ENCODE data around the gene PCDH15. TPM values are rescaled to one million over a fixed set of nuclear protein-coding genes. Genes with fewer than 3 reads are reported as not detected.

The PCDH15 gene
- total and polyA plus RNA-seq, 2 of the 13 experiments (the other 11 are each of a cell fraction or from before 2014, with no cell fraction given): not detected

DNA sequence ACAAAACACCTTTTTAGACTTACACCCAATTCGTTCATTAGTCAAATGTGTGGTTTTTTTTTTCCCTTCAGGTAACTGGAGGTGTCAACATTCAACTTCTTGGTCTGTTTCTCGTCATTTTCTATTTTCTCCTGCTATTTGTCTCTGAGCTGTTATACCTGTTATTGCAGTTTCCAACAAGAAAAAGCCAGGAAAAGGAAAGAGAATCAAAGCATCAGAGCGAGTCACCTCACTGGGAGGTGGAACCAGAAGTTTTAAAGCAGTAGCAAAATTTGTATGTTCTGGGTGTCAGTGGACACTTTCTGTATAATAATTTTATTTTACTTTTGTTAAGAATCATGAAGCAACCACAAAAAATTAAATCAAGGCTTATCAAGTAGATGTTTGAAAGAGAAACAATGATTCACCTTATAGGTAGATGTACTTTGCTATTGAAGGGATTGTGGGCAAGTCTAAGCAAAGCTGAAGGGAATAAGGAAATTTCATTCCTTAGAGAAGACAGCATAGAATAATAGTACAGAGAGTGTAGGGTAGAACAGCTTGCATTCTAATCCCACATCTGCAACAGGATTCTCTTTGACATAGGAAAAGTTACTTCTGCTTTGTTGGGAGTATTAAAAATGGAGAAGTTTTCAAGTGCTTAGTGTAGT lies 675.8 kb downstream of the PCDH15 start:
- Histone ChIP-seq H3K4me2 (ENCODE audit: low read depth, low read length) (no peak overlapping the region), H3K9me3 (ENCODE audit: low read length) (no peaks in the 10 kb centered on the region), H4K20me1 (ENCODE audit: insufficient read depth, low read length) (no peaks in the 10 kb centered on the region), H3K27ac (ENCODE audit: extremely low read length, insufficient read depth, low read length) (no peak overlapping the region), H3K9ac (ENCODE audit: insufficient read depth, low read depth, low read length) (no peak overlapping the region), H3K36me3 (replicated peaks in 1 of 2; ENCODE audit: control insufficient read depth in 1 of 2, insufficient read depth in 2 of 2, low read length in 2 of 2) (no peaks in the 10 kb centered on the region), H3K4me3 (replicated peaks in 1 of 3; ENCODE audit: insufficient read depth in 1 of 3, low read depth in 2 of 3, low read length in 3 of 3) (no peak overlapping the region), H3K79me2 (ENCODE audit: insufficient read depth, low read length) (no peaks in the 10 kb centered on the region), H3K27me3 (ENCODE audit: control insufficient read depth in 1 of 2, insufficient read depth in 2 of 2, low read length in 2 of 2) (no peaks in the 10 kb centered on the region), H3K4me1 (ENCODE audit: insufficient read depth, low read length) (no peaks in the 10 kb centered on the region), H2AFZ (ENCODE audit: low read length) (no peak overlapping the region)
- intact Hi-C loops (cut with micrococcal nuclease; ENCODE audit: unreplicated experiment) (no loop called here), in situ Hi-C loops (cut with HindIII; ENCODE audit: extremely low pct_ligation_motif_present, low pct_unique_long_range_greater_than_20kb) (no loop called here)
- no TSS peak for BruUV-seq (replicated peaks)
- ChIA-PET CTCF (ENCODE audit: low intra/inter-chr PET ratio, low total read pairs) (no interaction called here), POLR2A (no interaction called here)
- DNase-seq (ENCODE audit: low spot score) (no peak), ATAC-seq (no peak), FAIRE-seq (no peak)
- WGBS (ENCODE audit: low lambda C conversion rate): 2% methylated on average over 3 of the region's 3 CpGs
- TF ChIP-seq ZMYM4 (CRISPR knock-in tag; IDR thresholded peaks at IDR 0.05) (no peak), SMAD3 (CRISPR knock-in tag; IDR thresholded peaks at IDR 0.05) (no peak), TBX3 (IDR thresholded peaks at IDR 0.05; ENCODE audit: borderline replicate concordance) (no peak), ZNF318 (CRISPR knock-in tag; IDR thresholded peaks at IDR 0.05) (no peak), AFF4 (CRISPR knock-in tag; IDR thresholded peaks at IDR 0.05) (no peak), ZNF484 (CRISPR knock-in tag; IDR thresholded peaks at IDR 0.05; ENCODE audit: borderline replicate concordance, low read depth) (no peak), ZNF703 (CRISPR knock-in tag; IDR thresholded peaks at IDR 0.05; ENCODE audit: borderline replicate concordance) (no peak), MXD4 (CRISPR knock-in tag; IDR thresholded peaks at IDR 0.05) (no peak), CREB1 (IDR thresholded peaks at IDR 0.05) (no peak), CREB1 (CRISPR knock-in tag; IDR thresholded peaks at IDR 0.05) (no peak), ZNF839 (CRISPR knock-in tag; IDR thresholded peaks at IDR 0.05; ENCODE audit: borderline replicate concordance) (no peak), RNF2 (conservative IDR thresholded peaks at IDR 0.05; ENCODE audit: low read depth) (no peak), MED8 (CRISPR knock-in tag; IDR thresholded peaks at IDR 0.05; ENCODE audit: insufficient replicate concordance) (no peak), SMAD9 (CRISPR knock-in tag; IDR thresholded peaks at IDR 0.05) (no peak)

Data from HepG2 (cell line).